ENCODE results near the gene TMPRSS9.

Gene TMPRSS9

GRCh38 chr19:2423071-2423914 lies 63.2 kb downstream of the TMPRSS9 start:
- DNase-seq, result no peak

GRCh38 chr19:2423915-2424685 lies 64.0 kb downstream of the TMPRSS9 start:
- DNase-seq, result no peak

- peak; percentile 79 for DNase-seq
These were observed 64.9 kb downstream of the TMPRSS9 start for GRCh38 chr19:2424686-2425621.

- no peak for DNase-seq
These were observed 65.8 kb downstream of the TMPRSS9 start for GRCh38 chr19:2425622-2426581.

- DNase-seq, result no peak
These were observed 66.8 kb downstream of the TMPRSS9 start for GRCh38 chr19:2426611-2427428.

- DNase-seq, result peak; percentile 95
These were observed 67.6 kb downstream of the TMPRSS9 start, which contains the start of gene TIMM13 for GRCh38 chr19:2427429-2428320. TIMM13 (minus strand) TSS chr19:2427586; CDS start chr19:2427533, 53 bp downstream.

GRCh38 chr19:2428321-2428690 lies 68.2 kb downstream of the TMPRSS9 start:
- no peak for DNase-seq

- DNase-seq, result no peak
These were observed 69.0 kb downstream of the TMPRSS9 start for GRCh38 chr19:2428756-2429711.

GRCh38 chr19:2429917-2430535 lies 70.0 kb downstream of the TMPRSS9 start:
- DNase-seq, result no peak

GRCh38 chr19:2431318-2432055 lies 71.4 kb downstream of the TMPRSS9 start:
- DNase-seq, result no peak

GRCh38 chr19:2432131-2432848 lies 72.2 kb downstream of the TMPRSS9 start:
- no peak for DNase-seq

GRCh38 chr19:2433854-2434253 lies 73.8 kb downstream of the TMPRSS9 start:
- DNase-seq, result no peak

- no peak for DNase-seq
These were observed 74.2 kb downstream of the TMPRSS9 start for GRCh38 chr19:2434267-2434666.

- DNase-seq, result no peak
These were observed 74.7 kb downstream of the TMPRSS9 start for GRCh38 chr19:2434721-2435265.

GRCh38 chr19:2436384-2436783 lies 76.3 kb downstream of the TMPRSS9 start:
- DNase-seq, result no peak

GRCh38 chr19:2436926-2437325 lies 76.9 kb downstream of the TMPRSS9 start:
- no peak for DNase-seq

Measured in fibroblast of skin of abdomen (primary cell).